Liver (tissue), 9 donors: ENCODE measurements around the gene GCNT2. TPM values are rescaled to one million over a fixed set of nuclear protein-coding genes. Genes with fewer than 3 reads are reported as not detected.

Source experiments
- DNase-seq: peaks from one replicate; pipeline ENCODE4 v3.0.0-alpha.2; 2017; ENCODE audit warnings: low spot score
- H3K27ac ChIP-seq, 2 donors: one replicate each; pipeline ENCODE4 v1.7.0; 2013; ENCODE audit warnings: inconsistent platforms in 2 of 2, low read length in 2 of 2, control low read depth in 1 of 2, low read depth in 1 of 2, mild to moderate bottlenecking in 1 of 2
- H3K27me3 ChIP-seq, 4 donors: one replicate each; pipeline versions ENCODE4 v1.6.1 to v1.7.0; 2013; ENCODE audit warnings: low read length in 3 of 4, inconsistent platforms in 1 of 4, mild to moderate bottlenecking in 1 of 4, moderate library complexity in 1 of 4; ENCODE audit not compliant: control insufficient read depth in 4 of 4, insufficient read depth in 4 of 4
- H3K36me3 ChIP-seq, 4 donors: one replicate each; pipeline versions ENCODE4 v1.6.1 to v1.7.0; 2013; ENCODE audit warnings: low read length in 3 of 4, mild to moderate bottlenecking in 3 of 4, low read depth in 1 of 4, moderate library complexity in 1 of 4; ENCODE audit not compliant: control insufficient read depth in 4 of 4, insufficient read depth in 3 of 4
- H3K4me1 ChIP-seq, 4 donors: one replicate each; pipeline versions ENCODE4 v1.6.1 to v1.7.0; 2013; ENCODE audit warnings: low read length in 3 of 4, mild to moderate bottlenecking in 3 of 4, moderate library complexity in 1 of 4; ENCODE audit not compliant: control insufficient read depth in 4 of 4, insufficient read depth in 4 of 4
- H3K4me3 ChIP-seq, 3 donors: one replicate each; pipeline versions ENCODE4 v1.6.1 to v1.7.0; 2013; ENCODE audit warnings: low read length in 3 of 3, control low read depth in 1 of 3, low read depth in 1 of 3, mild to moderate bottlenecking in 1 of 3
- H3K9ac ChIP-seq, 2 donors: one replicate each; pipeline ENCODE4 v1.7.0; 2013; ENCODE audit warnings: low read length in 2 of 2, mild to moderate bottlenecking in 2 of 2, moderate library complexity in 2 of 2, control low read depth in 1 of 2, low read depth in 1 of 2
- H3K9me3 ChIP-seq, 4 donors: one replicate each; pipeline versions ENCODE4 v1.6.1 to v1.7.0; 2013; ENCODE audit warnings: low read length in 3 of 4; ENCODE audit not compliant: control insufficient read depth in 4 of 4
- EGR1 ChIP-seq, 2 donors: IDR thresholded peaks; 2 replicates each; pipeline ENCODE4 v1.6.1; 2016 to 2018; ENCODE audit warnings: antibody characterized with exemption in 2 of 2, low read depth in 2 of 2
- FOXA1 ChIP-seq: IDR thresholded peaks from 2 replicates; pipeline ENCODE4 v1.6.1; 2016; ENCODE audit warnings: antibody characterized with exemption
- FOXA2 ChIP-seq: IDR thresholded peaks from 2 replicates; pipeline ENCODE4 v1.6.1; 2016; ENCODE audit warnings: antibody characterized with exemption
- GABPA ChIP-seq, 2 donors: IDR thresholded peaks in 1 of 2; conservative IDR thresholded peaks in 1 of 2; 2 replicates each; pipeline ENCODE4 v1.6.1; 2016; ENCODE audit warnings: antibody characterized with exemption in 2 of 2, mild to moderate bottlenecking in 1 of 2, moderate library complexity in 1 of 2
- HNF4A ChIP-seq, 2 donors: conservative IDR thresholded peaks; 2 replicates each; pipeline ENCODE4 v1.6.1; 2016; ENCODE audit warnings: antibody characterized with exemption in 2 of 2, mild to moderate bottlenecking in 2 of 2
- NR2F2 ChIP-seq: IDR thresholded peaks from 2 replicates; pipeline ENCODE4 v1.6.1; 2016; ENCODE audit warnings: antibody characterized with exemption
- RAD21 ChIP-seq, 2 donors: IDR thresholded peaks; 2 replicates each; pipeline ENCODE4 v1.6.1; 2016; ENCODE audit warnings: antibody characterized with exemption in 2 of 2, mild to moderate bottlenecking in 2 of 2
- RXRA ChIP-seq, 2 donors: IDR thresholded peaks; 2 replicates each; pipeline ENCODE4 v1.6.1; 2017 to 2018; ENCODE audit warnings: antibody characterized with exemption in 2 of 2, mild to moderate bottlenecking in 1 of 2
- SP1 ChIP-seq: IDR thresholded peaks from 2 replicates; pipeline ENCODE4 v1.6.1; 2018; ENCODE audit warnings: antibody characterized with exemption, mild to moderate bottlenecking
- TAF1 ChIP-seq: conservative IDR thresholded peaks from 2 replicates; pipeline ENCODE4 v1.6.1; 2016; ENCODE audit warnings: antibody characterized with exemption, mild to moderate bottlenecking
- YY1 ChIP-seq: IDR thresholded peaks from 2 replicates; pipeline ENCODE4 v1.6.1; 2016; ENCODE audit warnings: antibody characterized with exemption, mild to moderate bottlenecking
- WGBS: extraction: QIAGEN DNeasy Blood & Tissue Kit; methylation state at CpG from one replicate; pipeline ENCODE4 v1.1.7; 2013; 5-methylcytosine and 5-hydroxymethylcytosine counted together
- polyA plus RNA-seq, 2 donors: library from polyadenylated mRNA; stranded (reverse) in 1 of 2; unstranded in 1 of 2; fragments of 200-250 nt in 1 of 2; fragments of >200 nt in 1 of 2; fragmentation: Nextera tagmentation in 1 of 2; extraction: Ambion mirVana in 1 of 2; gene quantifications; one replicate each; pipeline versions ENCODE4 v1.2.1 to v1.2.3, GENCODE V29; 2013 to 2015
- total RNA-seq, 2 donors: library from RNA; depleted of rRNA; stranded (reverse); fragments of >200 nt; gene quantifications; one replicate each; pipeline ENCODE4 v1.2.3, GENCODE V29; 2014
- TF ChIP-seq, protein P1 (sequence below): IDR thresholded peaks from 2 replicates; pipeline ENCODE4 v1.6.1; 2016; ENCODE audit warnings: antibody characterized with exemption
- TF ChIP-seq, protein P2 (sequence below): IDR thresholded peaks from 2 replicates; pipeline ENCODE4 v1.6.1; 2016; ENCODE audit warnings: antibody characterized with exemption
- TF ChIP-seq, protein P3 (sequence below): IDR thresholded peaks from 2 replicates; pipeline ENCODE4 v1.6.1; 2016; ENCODE audit warnings: antibody characterized with exemption
- TF ChIP-seq, protein P4 (sequence below): fragments of 150-350 bp; IDR thresholded peaks from 2 replicates; pipeline ENCODE4 v1.5.1; 2017; ENCODE audit warnings: improper control_type of control experiment, low read depth, low read length; ENCODE audit not compliant: missing input control
- TF ChIP-seq, protein P5 (sequence below): IDR thresholded peaks from 2 replicates; pipeline ENCODE4 v1.6.1; 2016; ENCODE audit warnings: antibody characterized with exemption, mild to moderate bottlenecking
- donor health status: healthy.
- donor health status: healthy.
- donor health status: healthy.
- donor health status: healthy.
- donor health status: healthy.

Gene GCNT2
- total and polyA plus RNA-seq, 4 donors: 2.8 to 16.7 (median 4.2) TPM

DNA sequence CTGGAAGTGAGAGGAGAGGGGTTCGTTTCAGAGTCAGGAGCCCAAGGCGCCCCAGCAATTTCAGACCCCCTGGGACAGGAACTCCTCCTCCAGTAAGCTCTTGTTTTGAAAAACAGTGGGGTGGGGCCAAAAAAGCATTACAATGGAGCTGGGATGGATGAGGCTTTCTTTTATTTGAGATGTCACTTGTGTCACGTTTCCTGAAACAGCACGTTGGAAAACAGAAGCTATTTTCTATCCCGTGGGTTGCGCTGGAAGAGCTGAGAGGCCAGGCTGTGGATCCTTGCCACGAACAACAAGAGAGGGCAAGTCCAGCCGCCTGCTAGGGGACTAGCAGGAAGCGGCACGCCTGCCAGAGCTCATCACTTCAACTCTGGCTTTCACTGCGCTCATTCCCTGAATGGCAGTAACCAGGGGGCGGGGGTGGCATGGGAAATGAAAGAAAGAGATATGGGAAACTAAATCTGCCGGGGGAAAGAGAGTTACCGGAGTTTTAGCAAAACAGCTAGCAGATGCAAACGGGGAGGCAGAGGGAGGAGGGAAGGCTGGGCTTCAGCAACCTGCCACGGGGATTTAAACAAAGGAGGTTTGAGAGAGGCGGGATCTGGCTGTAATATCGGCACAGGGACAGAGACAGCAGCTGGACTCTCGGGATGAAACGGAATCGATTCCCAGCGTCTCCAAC is 34.6 kb downstream of the GCNT2 start:
- TF ChIP-seq RAD21 (IDR thresholded peaks at IDR 0.05) (peak in 1 of 2 donors; percentile 10), NR2F2 (no peak), HNF4A (conservative IDR thresholded peaks at IDR 0.05) (peak in 1 of 2 donors; percentile 21), GABPA (IDR thresholded peaks at IDR 0.05 in 1 of 2, conservative IDR thresholded peaks at IDR 0.05 in 1 of 2) (no peak), YY1 (peak; percentile 32), SP1 (peak; percentile 13), FOXA1 (no peak)
- TF ChIP-seq, protein P1, sequence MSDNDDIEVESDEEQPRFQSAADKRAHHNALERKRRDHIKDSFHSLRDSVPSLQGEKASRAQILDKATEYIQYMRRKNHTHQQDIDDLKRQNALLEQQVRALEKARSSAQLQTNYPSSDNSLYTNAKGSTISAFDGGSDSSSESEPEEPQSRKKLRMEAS: peak; percentile 16
- TF ChIP-seq, protein P2, sequence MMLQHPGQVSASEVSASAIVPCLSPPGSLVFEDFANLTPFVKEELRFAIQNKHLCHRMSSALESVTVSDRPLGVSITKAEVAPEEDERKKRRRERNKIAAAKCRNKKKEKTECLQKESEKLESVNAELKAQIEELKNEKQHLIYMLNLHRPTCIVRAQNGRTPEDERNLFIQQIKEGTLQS: no peak
- H3K27ac ChIP-seq: peak overlapping the region; percentile 37 to 77
- H3K4me3 ChIP-seq: peak overlapping the region; percentile 19 to 54 (median 31)
- no peak for DNase-seq
- no peaks in the 10 kb centered on the region for H3K27me3 ChIP-seq
- H3K9me3 ChIP-seq: no peaks in the 10 kb centered on the region
- 13% methylated on average over 22 of the region's 22 CpGs for WGBS
- H3K4me1 ChIP-seq: peaks cover 4 to 32% (median 26%) of the 10 kb centered on the region in 4 donors
- H3K36me3 ChIP-seq: no peaks in the 10 kb centered on the region
- peak overlapping the region in 1 of 2 donors; percentile 38 for H3K9ac ChIP-seq

DNA sequence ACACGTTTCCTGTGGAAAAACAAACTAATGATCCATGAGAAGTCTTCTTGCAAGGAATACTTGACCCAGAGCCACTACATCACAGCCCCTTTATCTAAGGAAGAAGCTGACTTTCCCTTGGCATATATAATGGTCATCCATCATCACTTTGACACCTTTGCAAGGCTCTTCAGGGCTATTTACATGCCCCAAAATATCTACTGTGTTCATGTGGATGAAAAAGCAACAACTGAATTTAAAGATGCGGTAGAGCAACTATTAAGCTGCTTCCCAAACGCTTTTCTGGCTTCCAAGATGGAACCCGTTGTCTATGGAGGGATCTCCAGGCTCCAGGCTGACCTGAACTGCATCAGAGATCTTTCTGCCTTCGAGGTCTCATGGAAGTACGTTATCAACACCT is 35.4 kb downstream of the GCNT2 start:
- Histone ChIP-seq H3K9ac (no peak overlapping the region), H3K27ac (no peak overlapping the region), H3K4me1 (peaks cover 4 to 32% (median 26%) of the 10 kb centered on the region in 4 donors), H3K4me3 (no peak overlapping the region), H3K36me3 (no peaks in the 10 kb centered on the region), H3K9me3 (no peaks in the 10 kb centered on the region), H3K27me3 (no peaks in the 10 kb centered on the region)
- TF ChIP-seq, protein P3, sequence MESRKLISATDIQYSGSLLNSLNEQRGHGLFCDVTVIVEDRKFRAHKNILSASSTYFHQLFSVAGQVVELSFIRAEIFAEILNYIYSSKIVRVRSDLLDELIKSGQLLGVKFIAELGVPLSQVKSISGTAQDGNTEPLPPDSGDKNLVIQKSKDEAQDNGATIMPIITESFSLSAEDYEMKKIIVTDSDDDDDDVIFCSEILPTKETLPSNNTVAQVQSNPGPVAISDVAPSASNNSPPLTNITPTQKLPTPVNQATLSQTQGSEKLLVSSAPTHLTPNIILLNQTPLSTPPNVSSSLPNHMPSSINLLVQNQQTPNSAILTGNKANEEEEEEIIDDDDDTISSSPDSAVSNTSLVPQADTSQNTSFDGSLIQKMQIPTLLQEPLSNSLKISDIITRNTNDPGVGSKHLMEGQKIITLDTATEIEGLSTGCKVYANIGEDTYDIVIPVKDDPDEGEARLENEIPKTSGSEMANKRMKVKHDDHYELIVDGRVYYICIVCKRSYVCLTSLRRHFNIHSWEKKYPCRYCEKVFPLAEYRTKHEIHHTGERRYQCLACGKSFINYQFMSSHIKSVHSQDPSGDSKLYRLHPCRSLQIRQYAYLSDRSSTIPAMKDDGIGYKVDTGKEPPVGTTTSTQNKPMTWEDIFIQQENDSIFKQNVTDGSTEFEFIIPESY: no peak
- no peak for TF ChIP-seq TAF1
- no peak for TF ChIP-seq EGR1 (IDR thresholded peaks at IDR 0.05; ENCODE audit: low read depth in 2 of 2)
- TF ChIP-seq FOXA2: no peak
- TF ChIP-seq SP1: no peak
- no peak for TF ChIP-seq YY1
- TF ChIP-seq, protein P4, sequence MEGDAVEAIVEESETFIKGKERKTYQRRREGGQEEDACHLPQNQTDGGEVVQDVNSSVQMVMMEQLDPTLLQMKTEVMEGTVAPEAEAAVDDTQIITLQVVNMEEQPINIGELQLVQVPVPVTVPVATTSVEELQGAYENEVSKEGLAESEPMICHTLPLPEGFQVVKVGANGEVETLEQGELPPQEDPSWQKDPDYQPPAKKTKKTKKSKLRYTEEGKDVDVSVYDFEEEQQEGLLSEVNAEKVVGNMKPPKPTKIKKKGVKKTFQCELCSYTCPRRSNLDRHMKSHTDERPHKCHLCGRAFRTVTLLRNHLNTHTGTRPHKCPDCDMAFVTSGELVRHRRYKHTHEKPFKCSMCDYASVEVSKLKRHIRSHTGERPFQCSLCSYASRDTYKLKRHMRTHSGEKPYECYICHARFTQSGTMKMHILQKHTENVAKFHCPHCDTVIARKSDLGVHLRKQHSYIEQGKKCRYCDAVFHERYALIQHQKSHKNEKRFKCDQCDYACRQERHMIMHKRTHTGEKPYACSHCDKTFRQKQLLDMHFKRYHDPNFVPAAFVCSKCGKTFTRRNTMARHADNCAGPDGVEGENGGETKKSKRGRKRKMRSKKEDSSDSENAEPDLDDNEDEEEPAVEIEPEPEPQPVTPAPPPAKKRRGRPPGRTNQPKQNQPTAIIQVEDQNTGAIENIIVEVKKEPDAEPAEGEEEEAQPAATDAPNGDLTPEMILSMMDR: no peak
- no peak for TF ChIP-seq RXRA (IDR thresholded peaks at IDR 0.05)
- TF ChIP-seq, protein P1: no peak
- TF ChIP-seq, protein P5, sequence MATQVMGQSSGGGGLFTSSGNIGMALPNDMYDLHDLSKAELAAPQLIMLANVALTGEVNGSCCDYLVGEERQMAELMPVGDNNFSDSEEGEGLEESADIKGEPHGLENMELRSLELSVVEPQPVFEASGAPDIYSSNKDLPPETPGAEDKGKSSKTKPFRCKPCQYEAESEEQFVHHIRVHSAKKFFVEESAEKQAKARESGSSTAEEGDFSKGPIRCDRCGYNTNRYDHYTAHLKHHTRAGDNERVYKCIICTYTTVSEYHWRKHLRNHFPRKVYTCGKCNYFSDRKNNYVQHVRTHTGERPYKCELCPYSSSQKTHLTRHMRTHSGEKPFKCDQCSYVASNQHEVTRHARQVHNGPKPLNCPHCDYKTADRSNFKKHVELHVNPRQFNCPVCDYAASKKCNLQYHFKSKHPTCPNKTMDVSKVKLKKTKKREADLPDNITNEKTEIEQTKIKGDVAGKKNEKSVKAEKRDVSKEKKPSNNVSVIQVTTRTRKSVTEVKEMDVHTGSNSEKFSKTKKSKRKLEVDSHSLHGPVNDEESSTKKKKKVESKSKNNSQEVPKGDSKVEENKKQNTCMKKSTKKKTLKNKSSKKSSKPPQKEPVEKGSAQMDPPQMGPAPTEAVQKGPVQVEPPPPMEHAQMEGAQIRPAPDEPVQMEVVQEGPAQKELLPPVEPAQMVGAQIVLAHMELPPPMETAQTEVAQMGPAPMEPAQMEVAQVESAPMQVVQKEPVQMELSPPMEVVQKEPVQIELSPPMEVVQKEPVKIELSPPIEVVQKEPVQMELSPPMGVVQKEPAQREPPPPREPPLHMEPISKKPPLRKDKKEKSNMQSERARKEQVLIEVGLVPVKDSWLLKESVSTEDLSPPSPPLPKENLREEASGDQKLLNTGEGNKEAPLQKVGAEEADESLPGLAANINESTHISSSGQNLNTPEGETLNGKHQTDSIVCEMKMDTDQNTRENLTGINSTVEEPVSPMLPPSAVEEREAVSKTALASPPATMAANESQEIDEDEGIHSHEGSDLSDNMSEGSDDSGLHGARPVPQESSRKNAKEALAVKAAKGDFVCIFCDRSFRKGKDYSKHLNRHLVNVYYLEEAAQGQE: no peak
- TF ChIP-seq NR2F2: no peak
- TF ChIP-seq, protein P2: no peak
- WGBS: 64% methylated on average over 6 of the region's 6 CpGs
- DNase-seq: no peak
